ENCODE data around the gene MNT.

The MNT gene

DNA sequence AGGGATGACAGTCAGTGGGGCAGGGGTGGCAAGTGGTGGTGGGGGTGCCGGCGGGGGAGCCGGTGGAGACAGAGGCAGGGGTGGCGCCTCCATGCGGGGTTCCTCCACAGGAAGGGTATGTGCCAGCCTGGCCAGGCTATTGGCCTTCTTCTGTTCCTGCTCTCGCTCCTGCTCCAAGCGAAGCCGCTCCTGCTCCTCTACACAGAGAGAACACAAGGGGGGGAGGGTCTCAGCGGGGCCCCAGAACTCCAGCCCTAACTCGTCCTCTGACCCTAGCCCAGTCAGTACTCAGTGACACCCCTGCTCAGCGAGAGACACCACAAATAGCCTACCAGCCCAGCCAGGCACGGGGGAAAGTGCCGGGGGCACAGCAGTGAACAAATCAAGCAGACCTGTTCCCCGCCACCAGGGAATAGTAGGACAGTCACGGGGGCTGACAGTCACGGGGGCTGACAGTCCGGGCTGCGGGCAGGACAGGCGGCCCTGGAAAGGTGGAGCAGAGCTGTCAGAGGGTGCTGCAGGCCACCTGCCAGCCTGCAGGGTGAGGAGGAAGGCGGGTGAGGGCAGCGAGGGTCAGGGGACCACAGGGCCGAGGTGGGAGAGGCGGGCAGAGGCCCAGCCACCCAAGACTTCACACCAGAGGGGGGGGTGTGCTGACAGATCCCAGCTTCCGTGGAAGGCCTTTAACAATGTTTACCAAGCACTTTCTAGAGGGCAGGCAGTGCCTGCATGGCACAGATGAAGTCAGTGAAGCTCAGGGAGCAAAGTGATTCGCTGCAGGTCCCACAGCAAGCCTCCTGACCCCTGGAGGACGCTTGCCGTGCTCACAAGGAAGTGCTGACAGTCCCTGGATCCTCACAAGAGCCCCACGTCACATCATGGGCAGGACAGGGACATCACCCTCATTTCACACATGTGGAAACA is 5.3 kb downstream of the MNT start:
- DNase-seq (ENCODE audit: low spot score) = no peak

GRCh38 chr17:2394775-2395201 is 6.1 kb downstream of the MNT start:
- no peak for DNase-seq (ENCODE audit: low spot score)

- DNase-seq (ENCODE audit: low spot score) = no peak
Observed at GRCh38 chr17:2393954-2394749, 6.7 kb downstream of the MNT start.

DNA sequence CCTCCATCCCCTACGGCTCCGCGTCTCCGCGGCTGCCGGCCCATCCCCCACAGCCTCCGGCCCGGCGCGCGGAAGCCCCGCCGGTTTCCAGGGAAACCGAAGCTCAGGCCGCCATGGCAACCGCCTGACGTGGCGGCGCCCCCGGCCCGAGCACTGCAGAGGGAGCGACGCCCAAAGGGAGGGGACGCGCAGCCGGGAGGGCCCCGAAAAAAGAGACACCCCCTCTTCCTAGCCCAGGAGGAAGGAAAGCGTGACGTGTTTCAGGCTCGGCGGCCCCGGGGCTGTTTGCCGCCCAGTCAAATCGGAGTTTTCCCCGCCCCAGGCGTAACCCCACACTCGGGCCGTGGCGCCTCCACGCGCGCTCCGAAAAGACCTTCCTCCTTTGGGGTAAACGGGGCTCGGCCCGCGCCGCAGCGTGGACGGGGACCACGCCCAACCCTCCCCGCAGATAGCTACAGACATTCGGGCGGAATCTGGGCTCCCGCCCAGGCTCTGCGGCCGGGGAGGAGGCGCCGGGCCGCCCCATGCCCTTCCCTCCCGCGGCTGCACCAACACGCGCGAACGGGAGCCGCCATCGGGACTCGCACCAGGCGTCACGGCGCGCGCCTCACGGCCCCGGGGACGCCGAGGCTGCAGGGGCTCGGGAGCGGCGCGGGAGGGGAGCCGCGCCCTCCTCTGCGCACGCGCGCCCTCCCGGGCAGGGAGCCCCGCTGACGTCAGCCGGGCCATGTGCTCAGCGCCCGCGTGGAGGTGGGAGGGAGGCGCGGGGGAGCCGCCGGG is 7.5 kb downstream of the MNT start:
- peak; percentile 96 for DNase-seq (ENCODE audit: low spot score)

- peak; percentile 98 for DNase-seq (ENCODE audit: low spot score)
Observed at GRCh38 chr17:2392252-2393173, 8.3 kb downstream of the MNT start.

DNA sequence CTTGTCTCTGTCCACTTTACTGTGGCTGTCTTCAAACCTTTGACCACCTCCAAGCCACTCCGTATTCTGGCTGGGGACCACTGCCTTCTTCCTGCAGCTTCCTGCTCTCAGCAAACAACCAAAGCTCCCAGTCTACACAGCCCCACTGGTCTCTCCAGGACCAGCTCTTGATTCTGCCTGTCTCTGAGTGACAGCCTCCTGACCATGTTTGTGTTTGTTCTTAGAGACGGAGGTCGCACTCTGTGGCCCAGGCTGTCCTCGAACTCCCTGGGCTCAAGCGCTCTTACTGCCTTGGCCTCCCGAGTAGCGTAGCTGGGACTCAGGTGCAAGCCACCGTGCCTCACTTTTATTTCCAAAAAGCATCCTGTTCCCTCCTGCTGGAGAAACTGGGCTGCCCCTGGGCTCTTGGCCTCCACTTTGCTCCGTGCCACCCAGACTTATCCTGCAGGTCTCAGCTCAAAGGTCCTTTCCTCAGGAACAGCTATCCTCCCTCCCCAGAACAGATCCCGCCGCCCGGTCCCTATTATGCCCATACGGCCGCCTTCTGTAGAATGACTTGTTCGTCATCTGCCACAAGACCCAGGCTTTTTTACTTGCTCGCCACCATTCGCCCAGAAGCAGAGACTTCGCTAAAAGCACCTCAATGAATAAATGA is 9.1 kb downstream of the MNT start:
- DNase-seq (ENCODE audit: low spot score) = no peak

DNA sequence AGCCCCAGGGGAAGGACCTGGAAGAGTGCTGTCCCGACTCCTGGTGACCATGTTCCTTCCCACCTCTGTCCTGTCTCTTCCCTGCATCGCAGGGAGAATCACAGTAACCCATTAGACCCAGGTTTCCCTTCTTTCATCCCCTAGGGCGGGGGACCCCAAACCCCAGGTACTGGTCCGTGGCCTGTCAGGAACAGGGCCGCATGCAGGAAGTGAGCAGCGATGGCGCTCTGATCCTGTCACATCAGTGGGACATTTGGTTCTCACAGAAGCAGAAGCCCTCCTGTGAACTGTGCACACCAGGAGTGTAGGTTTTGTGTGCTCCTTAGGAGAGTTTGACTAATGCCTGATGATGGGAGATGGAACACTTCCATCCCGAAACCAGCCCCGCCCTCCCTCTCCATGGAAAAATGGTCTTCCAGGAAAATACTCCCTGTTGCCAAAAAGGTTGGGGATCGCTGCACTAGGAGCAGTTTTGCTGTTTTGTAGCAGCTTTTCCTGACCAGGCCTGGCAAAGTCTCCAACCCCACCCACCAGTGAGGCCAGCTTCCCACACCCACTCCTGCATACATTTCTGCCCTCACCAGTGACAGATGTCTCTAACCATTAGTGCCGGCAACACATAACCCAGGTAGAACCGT is 10.5 kb downstream of the MNT start:
- DNase-seq (ENCODE audit: low spot score) = peak; percentile 82

DNA sequence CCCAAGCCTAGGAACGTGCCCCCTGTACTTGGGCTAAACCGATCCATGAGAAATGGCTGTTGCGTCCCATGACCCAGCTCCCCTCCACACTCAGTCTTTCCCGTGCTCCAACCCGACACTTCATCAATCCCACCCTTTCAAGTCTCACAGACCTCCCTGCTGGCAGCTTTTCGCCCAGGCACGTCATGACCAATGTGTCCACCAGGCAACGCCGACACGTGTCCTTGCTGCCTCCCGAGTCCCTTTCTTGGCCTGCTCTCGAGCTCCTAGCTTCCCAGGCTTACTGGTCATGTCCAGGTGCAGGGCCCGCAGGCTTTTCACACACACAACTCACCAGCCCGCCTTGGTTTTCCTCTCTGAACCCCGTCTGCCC is 12.2 kb downstream of the MNT start:
- DNase-seq (ENCODE audit: low spot score) = no peak

DNA sequence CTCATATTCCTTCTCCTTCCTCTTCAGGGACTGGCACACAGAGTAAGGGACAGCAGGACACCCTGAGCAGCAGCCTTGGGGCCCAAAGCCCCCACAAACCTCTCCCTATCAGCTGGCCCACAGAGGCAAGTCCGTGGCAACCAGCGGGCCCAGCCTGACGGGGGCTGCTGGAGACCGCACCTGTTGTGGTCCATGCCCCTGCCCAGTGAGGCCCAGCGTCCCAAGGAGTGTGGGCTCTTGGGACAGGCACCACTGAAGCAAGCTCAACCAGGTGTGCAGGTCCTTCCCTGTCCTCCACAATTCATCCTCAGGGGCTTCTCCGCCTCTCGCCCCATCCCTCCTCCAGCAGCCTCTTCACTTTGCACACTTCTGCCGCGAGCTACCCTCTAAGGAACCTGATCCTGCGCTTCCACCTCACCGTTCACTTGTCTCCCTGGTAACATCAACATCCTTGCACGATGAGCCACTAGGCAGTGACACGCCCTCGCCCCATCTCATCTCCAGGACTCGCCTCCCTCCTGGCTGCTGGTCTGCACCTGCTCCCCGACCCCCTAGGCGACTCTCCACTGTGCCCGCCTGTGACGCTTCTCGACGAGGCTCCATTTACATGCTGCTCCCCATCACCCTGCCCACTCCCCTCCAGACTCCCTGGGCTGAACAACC is 12.7 kb downstream of the MNT start:
- no peak for DNase-seq (ENCODE audit: low spot score)

GRCh38 chr17:2387086-2388019 is 13.5 kb downstream of the MNT start:
- DNase-seq (ENCODE audit: low spot score) = no peak

- no peak for DNase-seq (ENCODE audit: low spot score)
Observed at GRCh38 chr17:2386400-2387085, 14.3 kb downstream of the MNT start.

GRCh38 chr17:2385240-2386210 is 15.3 kb downstream of the MNT start:
- DNase-seq (ENCODE audit: low spot score) = no peak

DNA sequence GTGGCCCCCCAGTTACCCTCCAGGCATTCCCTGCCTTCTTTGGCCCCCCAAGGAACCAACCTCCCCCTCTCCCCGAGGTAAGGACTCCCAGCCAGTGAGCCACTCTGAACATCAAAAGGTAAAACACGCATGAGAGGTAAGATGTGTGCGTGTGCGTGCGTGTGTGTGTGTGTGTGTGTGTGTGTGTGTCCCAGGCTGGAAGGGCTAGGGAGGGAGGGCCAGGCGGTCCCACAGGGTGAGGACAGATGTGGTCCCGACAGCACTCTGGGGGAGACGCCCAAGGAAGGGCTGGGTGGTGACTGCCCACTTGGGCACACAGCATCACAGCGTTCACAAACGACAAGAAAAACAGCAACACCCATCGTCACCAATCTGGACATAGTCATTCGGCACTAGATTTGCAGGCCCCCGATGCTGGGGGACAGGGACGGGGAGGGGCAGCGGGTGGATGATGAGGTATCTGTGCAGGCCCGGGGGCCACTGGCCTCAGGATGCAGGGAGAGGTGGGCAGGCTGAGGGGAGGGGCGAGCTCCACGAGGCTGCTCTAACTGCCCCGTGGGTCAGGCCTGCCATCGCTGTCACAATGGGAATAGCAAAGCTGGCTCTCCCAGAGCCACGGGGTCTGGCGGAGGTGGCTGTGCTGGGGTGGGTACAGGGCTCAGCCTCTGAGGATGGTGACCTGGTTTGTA is 16.3 kb downstream of the MNT start:
- no peak for DNase-seq (ENCODE audit: low spot score)

DNA sequence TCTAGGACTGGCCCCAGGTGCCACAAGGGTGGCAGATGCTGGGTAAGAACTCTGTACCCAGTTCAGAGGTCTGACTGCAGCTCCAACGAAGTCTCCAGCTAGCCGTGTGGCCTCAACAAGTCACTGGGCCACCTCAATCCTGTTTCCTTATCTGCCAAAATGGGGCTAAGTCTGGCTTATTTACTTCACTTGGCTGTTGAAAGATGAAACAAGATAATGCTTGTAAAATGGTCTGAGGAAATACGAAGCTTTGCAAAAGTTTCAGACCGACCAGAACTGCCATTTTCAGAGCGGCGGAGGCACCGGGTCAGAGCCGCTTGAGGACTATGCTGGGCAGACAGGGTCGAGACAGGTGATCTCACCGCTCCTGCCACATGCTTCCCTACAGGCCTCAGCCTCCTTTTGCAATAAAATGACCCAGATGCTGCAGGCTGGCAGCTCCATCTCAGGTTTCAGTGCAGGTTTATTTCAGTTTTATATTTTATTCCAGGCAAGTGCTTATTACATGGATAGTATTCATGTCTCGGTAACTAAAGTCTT is 17.2 kb downstream of the MNT start:
- no peak for DNase-seq (ENCODE audit: low spot score)

DNA sequence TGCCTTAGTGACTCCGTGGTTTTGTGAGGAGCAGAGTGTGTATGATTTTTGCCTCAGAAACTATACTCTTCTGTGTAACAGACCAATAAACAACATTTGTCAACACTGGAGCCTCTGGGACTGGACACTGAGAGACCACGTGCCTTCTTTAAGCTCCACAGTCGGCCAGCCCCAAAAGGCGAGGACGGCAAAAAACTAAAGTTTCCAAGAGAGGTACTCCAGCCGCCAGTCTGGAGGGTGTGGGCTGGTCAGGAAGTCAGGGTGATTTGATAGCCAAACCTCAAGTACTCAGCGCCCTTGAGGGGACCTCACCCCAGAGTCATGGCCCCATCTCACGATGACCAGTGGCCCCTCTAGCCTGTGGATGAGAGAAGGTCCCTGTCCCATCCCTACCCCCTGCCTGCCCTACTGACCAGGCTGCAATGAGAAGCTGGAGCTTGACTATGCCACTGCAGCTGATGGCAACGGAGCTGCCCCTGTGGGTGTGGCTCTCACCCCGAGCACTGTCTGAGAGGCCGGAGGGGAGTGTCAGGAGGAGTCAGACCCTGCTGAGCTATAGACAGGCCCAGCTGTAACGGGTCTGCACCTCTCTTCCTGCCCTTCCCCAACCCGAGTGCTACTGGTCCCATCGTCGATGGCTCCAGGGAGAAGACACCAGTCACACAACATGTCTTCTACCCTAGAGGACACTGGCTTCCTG is 19.8 kb downstream of the MNT start:
- DNase-seq (ENCODE audit: low spot score) = no peak

Data from left forelimb (tissue), 1 donor.